ENCODE measurements around the gene TFPT.
A peak's percentile ranks its signal among the peaks of the same experiment; 100 is the strongest.
"Not testable (repeated sequence)": the region's sequence is repeated elsewhere in the genome, so short reads cannot be mapped to it uniquely, and the experiment has no call there.

Gene TFPT

GRCh38 chr19:54123682-54124081, 8.2 kb upstream of the TFPT start:
- no peak for DNase-seq (ENCODE audit: low spot score)

GRCh38 chr19:54121259-54121658, 5.8 kb upstream of the TFPT start:
- DNase-seq (ENCODE audit: low spot score): no peak

- no peak for DNase-seq (ENCODE audit: low spot score)
Measured at GRCh38 chr19:54114340-54115108, 933 bp downstream of the TFPT start.

GRCh38 chr19:54109651-54110050, 5.8 kb downstream of the TFPT start:
- DNase-seq (ENCODE audit: low spot score): no peak

- DNase-seq (ENCODE audit: low spot score): no peak
Measured at GRCh38 chr19:54108496-54108895, 7.0 kb downstream of the TFPT start.

GRCh38 chr19:54107876-54108490, 7.5 kb downstream of the TFPT start:
- DNase-seq (ENCODE audit: low spot score): no peak

GRCh38 chr19:54106716-54107115, 8.7 kb downstream of the TFPT start:
- no peak for DNase-seq (ENCODE audit: low spot score)

GRCh38 chr19:54105796-54106195, 9.7 kb downstream of the TFPT start:
- DNase-seq (ENCODE audit: low spot score): no peak

- no peak for DNase-seq (ENCODE audit: low spot score)
Measured at GRCh38 chr19:54104998-54105715, 10.3 kb downstream of the TFPT start.

- DNase-seq (ENCODE audit: low spot score): peak; percentile 98
Measured at GRCh38 chr19:54102421-54103169, 12.9 kb downstream of the TFPT start, which contains the start of gene NDUFA3. NDUFA3 (plus strand) TSS chr19:54102855; CDS start chr19:54102879, 24 bp downstream.

GRCh38 chr19:54100561-54100960, 14.9 kb downstream of the TFPT start, which contains the start of gene OSCAR:
OSCAR (minus strand) TSS chr19:54100803; CDS start chr19:54100792, 11 bp downstream.
- no peak for DNase-seq (ENCODE audit: low spot score)

- DNase-seq (ENCODE audit: low spot score): not testable (repeated sequence)
Measured at GRCh38 chr19:54099903-54100255, 15.6 kb downstream of the TFPT start.

GRCh38 chr19:54099190-54099902, 16.1 kb downstream of the TFPT start:
- DNase-seq (ENCODE audit: low spot score): no peak

GRCh38 chr19:54096617-54097106, 18.8 kb downstream of the TFPT start:
- DNase-seq (ENCODE audit: low spot score): no peak

GRCh38 chr19:54095859-54096616, 19.4 kb downstream of the TFPT start:
- DNase-seq (ENCODE audit: low spot score): not testable (repeated sequence)

- DNase-seq (ENCODE audit: low spot score): no peak
Measured at GRCh38 chr19:54095136-54095858, 20.2 kb downstream of the TFPT start.

GRCh38 chr19:54094426-54095000, 20.9 kb downstream of the TFPT start:
- DNase-seq (ENCODE audit: low spot score): no peak

GRCh38 chr19:54084410-54084809, 31.0 kb downstream of the TFPT start:
- no peak for DNase-seq (ENCODE audit: low spot score)

- DNase-seq (ENCODE audit: low spot score): no peak
Measured at GRCh38 chr19:54081032-54081431, 34.4 kb downstream of the TFPT start, which contains the start of gene TARM1. TARM1 (minus strand) TSS chr19:54081365; CDS start chr19:54081340, 25 bp downstream.

All from cerebellar cortex (tissue), 1 donor.